Testis (tissue), 2 donors: ENCODE measurements around the gene SIK3.

Experiments
- POLR2A ChIP-seq: fragments of 450-650 bp; IDR thresholded peaks from one replicate; pipeline ENCODE4 v1.6.1; 2017; ENCODE audit warnings: antibody characterized with exemption, mild to moderate bottlenecking, moderate library complexity
- TF ChIP-seq, protein P1 (sequence below), 3 experiments: fragments of 450-650 bp in 2 of 3; fragments of 200-600 bp in 1 of 3; sonication (generic) in 1 of 3; IDR thresholded peaks; one replicate each; pipeline ENCODE4 v1.5.1; 2016 to 2019; ENCODE audit warnings: antibody characterized with exemption in 3 of 3, mild to moderate bottlenecking in 2 of 3, moderate library complexity in 1 of 3

- TF ChIP-seq, protein P1, sequence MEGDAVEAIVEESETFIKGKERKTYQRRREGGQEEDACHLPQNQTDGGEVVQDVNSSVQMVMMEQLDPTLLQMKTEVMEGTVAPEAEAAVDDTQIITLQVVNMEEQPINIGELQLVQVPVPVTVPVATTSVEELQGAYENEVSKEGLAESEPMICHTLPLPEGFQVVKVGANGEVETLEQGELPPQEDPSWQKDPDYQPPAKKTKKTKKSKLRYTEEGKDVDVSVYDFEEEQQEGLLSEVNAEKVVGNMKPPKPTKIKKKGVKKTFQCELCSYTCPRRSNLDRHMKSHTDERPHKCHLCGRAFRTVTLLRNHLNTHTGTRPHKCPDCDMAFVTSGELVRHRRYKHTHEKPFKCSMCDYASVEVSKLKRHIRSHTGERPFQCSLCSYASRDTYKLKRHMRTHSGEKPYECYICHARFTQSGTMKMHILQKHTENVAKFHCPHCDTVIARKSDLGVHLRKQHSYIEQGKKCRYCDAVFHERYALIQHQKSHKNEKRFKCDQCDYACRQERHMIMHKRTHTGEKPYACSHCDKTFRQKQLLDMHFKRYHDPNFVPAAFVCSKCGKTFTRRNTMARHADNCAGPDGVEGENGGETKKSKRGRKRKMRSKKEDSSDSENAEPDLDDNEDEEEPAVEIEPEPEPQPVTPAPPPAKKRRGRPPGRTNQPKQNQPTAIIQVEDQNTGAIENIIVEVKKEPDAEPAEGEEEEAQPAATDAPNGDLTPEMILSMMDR (IDR thresholded peaks at IDR 0.05), result no peak
- no peak for TF ChIP-seq POLR2A
Measured at GRCh38 chr11:116842117-116842516, 256.1 kb downstream of the SIK3 start.
